Measurements from ENCODE around the gene CCDC169. TPM values are rescaled to one million over a fixed set of nuclear protein-coding genes. Genes with fewer than 3 reads are reported as not detected.
"Not testable (repeated sequence)": the region's sequence is repeated elsewhere in the genome, so short reads cannot be mapped to it uniquely, and the experiment has no call there.

CCDC169 gene
- total RNA-seq, 1 experiment from 2014 or later, result 36.8 TPM

DNA sequence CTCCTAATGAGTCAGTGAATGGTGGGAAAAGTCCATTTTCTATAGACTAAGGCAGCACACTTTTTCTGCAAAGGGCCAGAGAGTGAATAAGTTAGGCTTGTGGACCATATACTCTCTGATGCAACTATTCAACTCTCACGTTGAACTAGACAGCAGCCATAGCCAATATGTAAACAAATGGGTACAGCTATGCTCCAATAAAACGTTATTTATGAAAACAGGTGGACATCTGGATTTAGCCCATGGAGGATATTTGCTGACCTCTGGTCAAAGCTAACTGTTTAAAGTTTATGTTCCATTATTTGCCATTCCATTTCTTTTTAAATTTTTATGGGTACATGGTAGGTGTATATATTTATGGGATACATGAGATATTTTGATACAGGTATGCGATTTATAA lies 4.7 kb upstream of the CCDC169 start:
- H3K27me3 Mint-ChIP-seq (ENCODE audit: low read depth), result no peaks in the 10 kb centered on the region
- H3K27ac Mint-ChIP-seq, result no peak overlapping the region
- H3K9me3 Mint-ChIP-seq, result no peaks in the 10 kb centered on the region
- ChIA-PET POLR2A (no interaction called here), CTCF (no interaction called here)
- no peak for TF ChIP-seq ZNF317 (CRISPR knock-in tag; IDR thresholded peaks at IDR 0.05; ENCODE audit: borderline replicate concordance, low read depth)
- TF ChIP-seq NFE2L1 (CRISPR knock-in tag; IDR thresholded peaks at IDR 0.05), result no peak
- no peak for TF ChIP-seq FOXJ3 (CRISPR knock-in tag; IDR thresholded peaks at IDR 0.05; ENCODE audit: borderline replicate concordance)
- TF ChIP-seq RELA (CRISPR knock-in tag; IDR thresholded peaks at IDR 0.05; ENCODE audit: borderline replicate concordance), result no peak
- TF ChIP-seq, protein P1, sequence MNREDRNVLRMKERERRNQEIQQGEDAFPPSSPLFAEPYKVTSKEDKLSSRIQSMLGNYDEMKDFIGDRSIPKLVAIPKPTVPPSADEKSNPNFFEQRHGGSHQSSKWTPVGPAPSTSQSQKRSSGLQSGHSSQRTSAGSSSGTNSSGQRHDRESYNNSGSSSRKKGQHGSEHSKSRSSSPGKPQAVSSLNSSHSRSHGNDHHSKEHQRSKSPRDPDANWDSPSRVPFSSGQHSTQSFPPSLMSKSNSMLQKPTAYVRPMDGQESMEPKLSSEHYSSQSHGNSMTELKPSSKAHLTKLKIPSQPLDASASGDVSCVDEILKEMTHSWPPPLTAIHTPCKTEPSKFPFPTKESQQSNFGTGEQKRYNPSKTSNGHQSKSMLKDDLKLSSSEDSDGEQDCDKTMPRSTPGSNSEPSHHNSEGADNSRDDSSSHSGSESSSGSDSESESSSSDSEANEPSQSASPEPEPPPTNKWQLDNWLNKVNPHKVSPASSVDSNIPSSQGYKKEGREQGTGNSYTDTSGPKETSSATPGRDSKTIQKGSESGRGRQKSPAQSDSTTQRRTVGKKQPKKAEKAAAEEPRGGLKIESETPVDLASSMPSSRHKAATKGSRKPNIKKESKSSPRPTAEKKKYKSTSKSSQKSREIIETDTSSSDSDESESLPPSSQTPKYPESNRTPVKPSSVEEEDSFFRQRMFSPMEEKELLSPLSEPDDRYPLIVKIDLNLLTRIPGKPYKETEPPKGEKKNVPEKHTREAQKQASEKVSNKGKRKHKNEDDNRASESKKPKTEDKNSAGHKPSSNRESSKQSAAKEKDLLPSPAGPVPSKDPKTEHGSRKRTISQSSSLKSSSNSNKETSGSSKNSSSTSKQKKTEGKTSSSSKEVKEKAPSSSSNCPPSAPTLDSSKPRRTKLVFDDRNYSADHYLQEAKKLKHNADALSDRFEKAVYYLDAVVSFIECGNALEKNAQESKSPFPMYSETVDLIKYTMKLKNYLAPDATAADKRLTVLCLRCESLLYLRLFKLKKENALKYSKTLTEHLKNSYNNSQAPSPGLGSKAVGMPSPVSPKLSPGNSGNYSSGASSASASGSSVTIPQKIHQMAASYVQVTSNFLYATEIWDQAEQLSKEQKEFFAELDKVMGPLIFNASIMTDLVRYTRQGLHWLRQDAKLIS (CRISPR knock-in tag; IDR thresholded peaks at IDR 0.05; ENCODE audit: borderline replicate concordance), result no peak
- TF ChIP-seq NR3C1 (CRISPR knock-in tag; conservative IDR thresholded peaks at IDR 0.05; ENCODE audit: low read depth), result no peak
- TF ChIP-seq ETV6 (CRISPR knock-in tag; IDR thresholded peaks at IDR 0.05), result no peak
- TF ChIP-seq ZNF232 (CRISPR knock-in tag; IDR thresholded peaks at IDR 0.05), result no peak
- TF ChIP-seq CREM (CRISPR knock-in tag; IDR thresholded peaks at IDR 0.05), result no peak
- no peak for TF ChIP-seq SMAD4 (CRISPR knock-in tag; IDR thresholded peaks at IDR 0.05)
- no peak for TF ChIP-seq EMX1 (CRISPR knock-in tag; IDR thresholded peaks at IDR 0.05)
- no peak for TF ChIP-seq NFATC4 (CRISPR knock-in tag; IDR thresholded peaks at IDR 0.05)
- TF ChIP-seq GRHL2 (CRISPR knock-in tag; IDR thresholded peaks at IDR 0.05; ENCODE audit: insufficient replicate concordance, severe bottlenecking), result no peak
- no peak for TF ChIP-seq RORB (CRISPR knock-in tag; IDR thresholded peaks at IDR 0.05)
- H3K4me3 Mint-ChIP-seq, result no peak overlapping the region
- peaks cover 52% of the 10 kb centered on the region for H3K4me1 Mint-ChIP-seq
- DNase-seq (ENCODE audit: low spot score), result no peak
- no peak for ATAC-seq
- peaks cover 5% of the 10 kb centered on the region for H3K36me3 Mint-ChIP-seq

DNA sequence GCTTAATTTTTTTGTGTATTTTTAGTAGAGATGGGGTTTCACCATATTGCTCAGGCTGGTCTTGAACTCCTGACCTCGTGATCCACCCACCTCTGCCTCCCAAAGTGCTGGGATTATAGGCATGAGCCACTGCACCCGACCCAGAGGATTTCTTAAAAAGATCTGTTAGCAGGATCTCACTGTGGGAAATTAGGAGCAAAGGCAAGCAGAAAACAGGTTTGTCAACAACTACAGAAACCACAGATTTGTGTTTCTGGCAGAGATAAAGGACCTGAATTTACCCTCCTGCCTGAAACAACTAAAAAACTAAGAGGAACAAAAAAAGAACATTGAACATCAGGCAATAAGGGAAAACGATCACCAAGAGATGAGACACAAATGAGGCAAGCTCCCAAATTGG lies 1.9 kb upstream of the CCDC169 start:
- DNase-seq (ENCODE audit: low spot score); ATAC-seq; H3K4me3 Mint-ChIP-seq; H3K9me3 Mint-ChIP-seq; H3K27me3 Mint-ChIP-seq (ENCODE audit: low read depth): not testable (repeated sequence)
- ChIA-PET POLR2A (interaction anchor here (0.7 to 2.5 kb wide), 2 partner anchors 13 to 45 kb away, joined by 5 to 13 read pairs; partner anchors contain the start of gene SPART), CTCF (interaction anchor here (0.6 to 3.2 kb wide), 5 partner anchors 17 to 758 kb away, joined by 3 to 12 read pairs (median 3); no protein-coding TSS in a partner anchor)
- Mint-ChIP-seq H3K27ac (peak overlapping the region; percentile 97), H3K4me1 (peaks cover 61% of the 10 kb centered on the region), H3K36me3 (peaks cover 12% of the 10 kb centered on the region)

DNA sequence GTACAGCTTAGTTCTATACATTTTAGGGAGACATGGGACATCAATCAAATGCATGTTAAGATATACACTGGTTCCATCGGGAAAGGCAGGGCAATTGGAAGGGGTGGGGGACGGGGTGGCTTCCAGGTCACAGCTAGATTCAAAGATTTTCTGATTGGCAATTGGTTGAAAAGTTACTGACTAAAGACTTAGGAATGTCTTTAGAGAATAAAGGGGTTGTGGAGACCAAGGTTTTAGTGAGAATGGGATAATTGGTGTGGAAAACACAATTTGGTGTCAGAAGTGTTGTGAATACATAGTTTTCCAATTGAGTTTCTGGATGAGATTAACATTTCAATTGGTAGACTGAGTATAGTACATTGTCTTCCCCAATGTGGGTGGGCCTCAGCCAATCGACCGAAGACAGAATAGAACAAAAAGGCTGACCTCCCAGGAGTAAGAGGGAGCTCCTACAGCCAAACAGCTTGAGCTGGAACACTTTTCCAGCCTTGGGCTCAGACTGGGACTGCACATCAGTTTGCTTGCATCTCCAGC lies 988 bp upstream of the CCDC169 start:
- DNase-seq (ENCODE audit: low spot score), result peak; percentile 55
- peaks cover 66% of the 10 kb centered on the region for H3K4me1 Mint-ChIP-seq
- TF ChIP-seq TEAD1 (CRISPR knock-in tag; IDR thresholded peaks at IDR 0.05), result peak; percentile 14; the same call in 1 of the 2 replicates
- TF ChIP-seq PRRX2 (CRISPR knock-in tag; IDR thresholded peaks at IDR 0.05), result no peak
- TF ChIP-seq, protein P2, sequence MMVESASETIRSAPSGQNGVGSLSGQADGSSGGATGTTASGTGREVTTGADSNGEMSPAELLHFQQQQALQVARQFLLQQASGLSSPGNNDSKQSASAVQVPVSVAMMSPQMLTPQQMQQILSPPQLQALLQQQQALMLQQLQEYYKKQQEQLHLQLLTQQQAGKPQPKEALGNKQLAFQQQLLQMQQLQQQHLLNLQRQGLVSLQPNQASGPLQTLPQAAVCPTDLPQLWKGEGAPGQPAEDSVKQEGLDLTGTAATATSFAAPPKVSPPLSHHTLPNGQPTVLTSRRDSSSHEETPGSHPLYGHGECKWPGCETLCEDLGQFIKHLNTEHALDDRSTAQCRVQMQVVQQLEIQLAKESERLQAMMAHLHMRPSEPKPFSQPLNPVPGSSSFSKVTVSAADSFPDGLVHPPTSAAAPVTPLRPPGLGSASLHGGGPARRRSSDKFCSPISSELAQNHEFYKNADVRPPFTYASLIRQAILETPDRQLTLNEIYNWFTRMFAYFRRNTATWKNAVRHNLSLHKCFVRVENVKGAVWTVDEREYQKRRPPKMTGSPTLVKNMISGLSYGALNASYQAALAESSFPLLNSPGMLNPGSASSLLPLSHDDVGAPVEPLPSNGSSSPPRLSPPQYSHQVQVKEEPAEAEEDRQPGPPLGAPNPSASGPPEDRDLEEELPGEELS (CRISPR knock-in tag; IDR thresholded peaks at IDR 0.05), result peak; percentile 37; the same call in 1 of the 2 replicates
- H3K9me3 Mint-ChIP-seq, result peaks cover under 1% of the 10 kb centered on the region
- peak overlapping the region; percentile 100 for H3K27ac Mint-ChIP-seq
- peaks cover 18% of the 10 kb centered on the region for H3K36me3 Mint-ChIP-seq
- ATAC-seq, result peak; percentile 80
- CTCF ChIA-PET, result interaction anchor here (0.6 to 3.2 kb wide), 5 partner anchors 16 to 759 kb away, joined by 3 to 12 read pairs (median 3); no protein-coding TSS in a partner anchor
- no peaks in the 10 kb centered on the region for H3K27me3 Mint-ChIP-seq (ENCODE audit: low read depth)
- POLR2A ChIA-PET, result interaction anchor here (0.9 to 2.5 kb wide), 2 partner anchors 14 to 46 kb away, joined by 3 to 13 read pairs; partner anchors contain the start of gene SPART
- H3K4me3 Mint-ChIP-seq, result peak overlapping the region; percentile 86

Measured in WTC11 (cell line).